Right ventricle myocardium inferior (tissue), 1 donor: ENCODE measurements around the gene KIF26A. TPM values are rescaled to one million over a fixed set of nuclear protein-coding genes. Genes with fewer than 3 reads are reported as not detected.

ENCODE experiments used
- ATAC-seq: fragments of 200-7000 bp; cut with Tn5 transposase; one replicate; pipeline ENCODE4 v1.9.1; 2020; ENCODE audit warnings: mild to moderate bottlenecking, moderate library complexity
- DNase-seq: peaks from one replicate; pipeline ENCODE4 v3.0.0; 2021; ENCODE audit errors: missing footprints
- intact Hi-C: fragments of 100-400 bp; cut with DNase I; formaldehyde crosslinking; loops from one replicate; pipeline ENCODE4 v1.11.0; 2022
- long read RNA-seq: library from polyadenylated mRNA; unstranded; transcript quantifications from one replicate; pipeline ENCODE4 v2.0.0, GENCODE V29; 2021
- total RNA-seq: library from RNA; stranded (reverse); fragmentation: NEBNext Ultra II Directional; extraction: Animal tissue kit (Norgen Biotek cat#: 25700); gene quantifications from one replicate; pipeline ENCODE4 v1.2.1, GENCODE V29; 2021
- donor health status: DM: no; HTN: yes; CAD: no; lungs with severe emphysema.

Gene KIF26A
- total RNA-seq, result 6.4 TPM
- long read RNA-seq, partial matches to known transcripts, result 6 of 7 reads
- long read RNA-seq, other reads (novel, unspliced or antisense), result 1 of 7 reads

DNA sequence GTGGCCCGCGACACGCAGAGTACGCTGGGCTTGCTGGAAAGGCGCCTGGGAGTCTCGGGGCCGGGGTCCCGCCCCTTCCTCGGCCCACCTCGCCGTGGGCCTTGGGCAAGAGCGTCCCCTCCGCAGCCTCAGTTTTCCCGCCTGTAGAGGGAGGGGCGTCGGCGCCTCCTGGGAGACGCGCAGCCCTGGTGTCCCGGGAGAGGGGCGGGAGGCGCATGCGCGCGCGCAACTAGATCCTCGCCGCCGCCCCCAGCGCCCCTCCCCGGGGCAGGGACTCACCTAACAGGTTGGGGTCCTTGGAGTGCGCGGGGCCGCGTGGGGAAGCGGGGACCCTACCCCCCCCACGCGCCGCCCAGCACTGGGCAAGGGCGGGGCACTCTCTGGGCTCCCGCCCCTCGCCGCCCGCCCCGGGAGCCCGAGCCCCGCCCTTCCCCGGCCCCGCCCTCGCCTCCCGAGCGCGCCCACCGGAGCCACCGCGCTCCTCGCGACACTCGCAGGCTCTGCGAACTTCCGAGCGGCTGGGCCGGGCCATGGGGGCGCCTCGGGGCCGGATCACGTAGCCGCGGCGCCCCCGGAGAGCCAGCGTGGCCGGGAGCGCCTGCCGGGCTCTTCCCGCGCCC lies at the start of gene KIF26A:
KIF26A (plus strand) TSS at position 490 of the 620 bp plus-strand sequence. CDS start 136 bp downstream, outside the sequence.
- ATAC-seq (peak; percentile 48), DNase-seq (peak; percentile 72)
- intact Hi-C loops, result loop anchor here (2.0 to 5.0 kb wide), 3 partner anchors 47 to 504 kb away; no protein-coding TSS in a partner anchor

- intact Hi-C loops, result no loop called here
Measured at GRCh38 chr14:104090071-104090748, 48.2 kb upstream of the KIF26A start.

GRCh38 chr14:104091061-104091926 lies 47.1 kb upstream of the KIF26A start:
- ATAC-seq, result no peak
- intact Hi-C loops, result no loop called here
- DNase-seq, result peak; percentile 68

More at GRCh38 chr14:104090071-104090748, 48.2 kb upstream of the KIF26A start:
- DNase-seq, result no peak
- no peak for ATAC-seq

DNA sequence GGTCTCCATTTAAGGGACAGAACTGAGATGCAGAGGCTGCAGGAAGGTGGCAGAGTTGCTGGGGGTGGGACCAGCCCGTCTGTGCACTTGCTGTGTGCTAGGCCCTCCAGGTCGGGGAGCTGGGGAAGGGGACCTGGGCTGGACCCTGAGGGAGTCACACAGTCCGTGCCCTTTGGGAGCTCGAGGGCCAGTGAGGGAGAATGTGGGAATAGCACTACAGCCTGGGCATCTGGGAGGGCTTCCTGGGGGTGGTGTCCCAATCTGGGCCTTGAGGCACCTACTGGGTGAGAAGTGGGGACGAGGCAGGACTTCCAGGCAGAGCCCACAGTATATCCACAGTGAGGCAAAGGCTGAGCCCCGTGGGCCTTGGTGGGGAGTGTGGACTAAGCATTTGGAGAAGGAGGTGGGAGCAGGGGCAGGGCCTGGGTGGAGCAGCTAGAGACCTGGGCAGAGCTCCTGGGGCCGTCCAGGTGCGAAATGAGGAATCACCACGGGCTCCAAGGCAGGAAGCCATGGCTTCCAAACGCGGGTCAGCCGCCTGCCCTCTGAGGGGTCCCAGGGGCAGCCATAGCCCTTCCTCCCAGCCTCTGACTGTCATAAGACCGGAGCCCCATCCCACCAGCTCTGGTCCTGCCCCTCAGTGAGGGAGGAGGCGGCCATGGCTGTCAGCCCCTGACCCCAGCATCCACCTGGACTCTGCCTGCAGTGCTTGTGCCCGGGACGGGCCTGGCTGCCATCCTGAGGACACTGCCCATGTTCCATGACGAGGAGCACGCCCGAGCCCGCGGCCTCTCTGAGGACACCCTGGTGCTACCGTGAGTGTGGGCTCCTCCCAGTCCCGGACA lies 46.2 kb upstream of the KIF26A start:
- ATAC-seq, result no peak
- intact Hi-C loops, result no loop called here
- peak; percentile 69 for DNase-seq

DNA sequence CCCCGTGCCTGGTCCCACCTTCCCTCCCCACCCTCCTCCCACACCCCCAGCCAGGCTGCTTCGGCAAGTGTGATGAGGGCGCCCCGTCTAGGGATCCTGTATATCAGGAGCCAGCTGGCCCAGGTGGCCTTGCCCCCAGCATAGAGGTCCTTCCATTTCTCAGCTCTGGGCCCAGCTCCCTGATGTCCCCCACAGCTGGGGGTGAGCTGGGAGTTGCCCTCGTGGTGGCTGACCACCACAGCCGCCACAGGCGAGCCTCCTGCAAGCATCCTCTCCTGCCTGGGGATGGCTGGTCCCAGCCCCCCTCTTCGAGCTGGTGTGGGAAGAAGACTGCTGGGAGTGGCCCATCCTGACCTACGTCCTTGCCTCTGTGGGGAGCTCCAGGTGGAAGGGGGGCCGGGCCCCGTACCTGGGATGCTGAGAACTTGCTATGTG lies 45.4 kb upstream of the KIF26A start:
- DNase-seq, result peak; percentile 63
- intact Hi-C loops, result no loop called here
- ATAC-seq, result no peak

DNA sequence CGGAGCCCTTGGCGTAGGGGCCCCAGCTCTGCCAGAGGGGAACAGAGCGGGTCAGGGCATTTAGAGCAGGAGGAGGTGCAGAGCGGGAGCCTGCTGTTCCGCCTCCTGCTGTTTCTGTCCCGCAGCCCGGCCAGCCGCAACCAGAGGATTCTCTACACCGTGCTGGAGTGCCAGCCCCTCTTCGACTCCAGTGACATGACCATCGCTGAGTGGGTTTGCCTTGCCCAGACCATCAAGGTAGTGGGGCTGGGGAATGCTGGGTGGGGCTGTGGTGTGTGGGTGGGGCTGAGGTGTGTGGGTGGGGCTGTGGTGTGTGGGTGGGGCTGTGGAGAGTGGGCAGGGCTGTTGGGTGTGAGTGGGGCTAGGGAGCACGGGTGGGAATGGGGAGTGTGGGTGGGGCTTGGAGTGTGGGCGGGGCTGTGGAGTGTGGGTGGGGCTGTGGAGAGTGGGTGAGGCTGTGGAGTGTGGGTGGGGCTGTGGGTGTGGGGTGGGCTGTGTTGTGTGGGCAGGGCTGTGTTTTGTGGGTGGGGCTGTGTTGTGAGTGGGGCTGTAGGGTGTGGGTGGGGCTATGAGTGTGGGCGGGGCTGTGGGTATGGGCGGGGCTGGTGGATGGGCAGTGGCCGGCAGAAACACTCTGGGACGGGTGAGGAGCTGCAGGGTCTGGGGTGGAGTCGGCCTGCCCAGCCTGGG lies 44.9 kb upstream of the KIF26A start:
- ATAC-seq (no peak), DNase-seq (peak; percentile 45)
- intact Hi-C loops, result no loop called here

GRCh38 chr14:104094056-104094708 lies 44.2 kb upstream of the KIF26A start:
- intact Hi-C loops, result no loop called here
- no peak for ATAC-seq
- DNase-seq, result no peak

GRCh38 chr14:104094709-104095425 lies 43.5 kb upstream of the KIF26A start:
- DNase-seq (peak; percentile 76), ATAC-seq (peak; percentile 38)
- intact Hi-C loops, result no loop called here

GRCh38 chr14:104095426-104096310 lies 42.7 kb upstream of the KIF26A start:
- peak; percentile 67 for DNase-seq
- intact Hi-C loops, result no loop called here
- ATAC-seq, result no peak

DNA sequence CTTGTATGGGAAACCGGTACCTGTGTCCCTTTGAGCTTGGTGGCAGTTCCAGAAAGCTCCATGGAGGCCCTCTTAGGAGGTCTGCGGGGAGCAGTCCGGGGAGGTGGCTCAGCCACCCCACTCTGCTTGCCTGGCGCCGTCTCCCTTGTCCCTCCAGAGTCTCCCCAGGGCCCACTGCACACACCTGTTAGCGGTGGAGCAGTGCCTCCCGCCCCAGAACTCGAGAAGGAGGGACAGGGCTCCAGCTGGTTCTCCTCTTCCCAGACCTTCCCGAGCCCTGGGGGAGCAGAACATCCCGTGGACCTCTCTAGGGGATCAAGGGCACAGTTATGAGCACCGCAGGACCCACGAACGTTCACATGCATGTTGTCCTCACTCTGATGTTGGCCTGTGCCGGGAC lies 42.1 kb upstream of the KIF26A start:
- intact Hi-C loops, result no loop called here
- no peak for ATAC-seq
- peak; percentile 53 for DNase-seq

GRCh38 chr14:104096751-104097700 lies 41.4 kb upstream of the KIF26A start:
- ATAC-seq (no peak), DNase-seq (peak; percentile 44)
- intact Hi-C loops, result no loop called here

- intact Hi-C loops, result no loop called here
- DNase-seq (peak; percentile 63), ATAC-seq (no peak)
Measured at GRCh38 chr14:104098272-104099095, 39.9 kb upstream of the KIF26A start.

DNA sequence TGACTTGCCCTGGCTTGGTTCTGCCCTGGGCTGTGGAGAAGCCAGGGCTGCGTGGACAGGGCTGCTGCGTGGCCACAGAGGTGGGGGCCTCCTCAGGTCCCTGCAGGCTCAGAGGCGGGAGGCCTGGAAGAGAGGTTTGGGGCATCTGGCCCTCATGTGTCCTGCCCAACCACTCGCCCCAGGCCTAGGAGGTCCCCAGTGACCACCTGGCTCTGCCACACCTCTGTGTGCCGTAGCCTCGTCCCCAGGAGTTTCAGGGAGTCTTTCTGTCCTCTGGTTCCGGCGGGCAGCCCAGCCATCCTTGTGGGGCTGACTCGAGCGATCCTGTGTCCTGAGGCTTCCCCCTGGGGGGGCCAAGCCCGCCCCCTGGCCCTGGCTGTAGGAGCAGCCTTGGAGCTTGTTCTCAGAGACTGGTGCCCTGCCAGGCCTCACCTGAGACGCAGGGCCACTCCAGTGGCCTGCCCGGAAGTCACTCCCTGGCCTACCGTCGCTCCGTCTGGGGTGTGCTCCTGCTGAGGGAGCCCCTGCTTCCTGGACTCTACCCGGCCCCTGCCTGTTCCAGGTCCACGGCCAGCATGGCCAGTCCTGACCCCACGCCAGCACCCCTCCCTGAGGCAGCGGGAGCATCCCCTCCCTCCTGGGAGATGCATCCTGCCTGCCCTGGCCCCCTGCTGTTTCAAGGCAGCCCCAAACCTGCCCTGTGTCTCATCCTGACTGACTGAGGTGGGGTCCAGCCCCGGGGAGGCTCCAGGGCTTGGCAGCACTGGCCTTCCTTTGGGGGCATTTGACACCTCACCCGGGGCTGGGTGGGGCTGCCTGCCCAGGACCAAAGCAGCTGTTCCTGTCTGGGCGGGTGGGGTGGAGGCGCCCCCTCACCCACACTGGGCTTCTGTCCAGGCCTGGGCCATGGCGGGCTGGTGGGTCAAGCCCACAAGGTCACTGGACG lies 39.0 kb upstream of the KIF26A start:
- no peak for ATAC-seq

More for the DNA sequence above, 39.0 kb upstream of the KIF26A start:
- peak; percentile 52 for DNase-seq
- intact Hi-C loops, result no loop called here
